HG02852 (cell line): ENCODE measurements around the gene GALE.

Experiments used
- ATAC-seq: cut with Tn5 transposase; IDR thresholded peaks from one replicate; pipeline ENCODE4 v1.9.1; 2021; ENCODE audit warnings: mild to moderate bottlenecking, moderate library complexity; ENCODE audit not compliant: unreplicated experiment

GALE gene

GRCh38 chr1:23756676-23757075, 43.9 kb downstream of the GALE start:
- no peak for ATAC-seq

- no peak for ATAC-seq
Measured at GRCh38 chr1:23752909-23753308, 47.6 kb downstream of the GALE start.

GRCh38 chr1:23751815-23752200, 48.7 kb downstream of the GALE start:
- ATAC-seq = no peak

GRCh38 chr1:23751050-23751814, 49.3 kb downstream of the GALE start:
- no peak for ATAC-seq

- ATAC-seq = no peak
Measured at GRCh38 chr1:23748016-23748415, 52.5 kb downstream of the GALE start.
